Neural cell (in vitro differentiated cells): ENCODE data around the gene CATSPERE. TPM values are rescaled to one million over a fixed set of nuclear protein-coding genes. Genes with fewer than 3 reads are reported as not detected.

ENCODE experiments used
- H2AFZ ChIP-seq: fragments of 200-600, 300-800 bp; sonication (generic), shearing (Covaris generic); 2 replicates; pipeline ENCODE4 v1.6.0; 2014; ENCODE audit warnings: low read depth, mild to moderate bottlenecking, antibody characterized with exemption, low read length, moderate library complexity
- H3F3A ChIP-seq: fragments of 200-600 bp; shearing (Covaris generic); 2 replicates; pipeline ENCODE4 v1.6.1; 2016; ENCODE audit warnings: mild to moderate bottlenecking, moderate library complexity, mixed read lengths, antibody characterized with exemption, low read length; ENCODE audit not compliant: insufficient read depth, poor library complexity, severe bottlenecking
- H3K27ac ChIP-seq: fragments of 200-600, 300-800 bp; sonication (generic), shearing (Covaris generic); 2 replicates; pipeline ENCODE4 v1.5.1; 2014; ENCODE audit warnings: mild to moderate bottlenecking, low read length, moderate library complexity
- H3K27me3 ChIP-seq: fragments of 300-800, 200-600 bp; sonication (generic), shearing (Covaris generic); 2 replicates; pipeline ENCODE4 v1.6.0; 2014; ENCODE audit warnings: mild to moderate bottlenecking, low read depth, low read length, moderate library complexity; ENCODE audit not compliant: insufficient read depth
- H3K36me3 ChIP-seq: fragments of 300-800, 200-600 bp; sonication (generic), shearing (Covaris generic); 2 replicates; pipeline ENCODE4 v1.5.1; 2014; ENCODE audit warnings: mild to moderate bottlenecking, antibody characterized with exemption, low read length, moderate library complexity; ENCODE audit not compliant: insufficient read depth
- H3K4me2 ChIP-seq: fragments of 300-800, 200-600 bp; sonication (generic), shearing (Covaris generic); 2 replicates; pipeline ENCODE4 v1.6.0; 2014; ENCODE audit warnings: mild to moderate bottlenecking, low read length
- H3K4me3 ChIP-seq: fragments of 300-800, 200-600 bp; sonication (generic), shearing (Covaris generic); 2 replicates; pipeline ENCODE4 v1.5.1; 2014; ENCODE audit warnings: mild to moderate bottlenecking, low read length, moderate library complexity
- H3K79me2 ChIP-seq: fragments of 200-600 bp; shearing (Covaris generic); replicated peaks from 2 replicates; pipeline ENCODE4 v1.6.0; 2014; ENCODE audit warnings: mild to moderate bottlenecking, low read length, moderate library complexity; ENCODE audit not compliant: insufficient read depth
- H3K9ac ChIP-seq: fragments of 300-800, 200-600 bp; sonication (generic), shearing (Covaris generic); 2 replicates; pipeline ENCODE4 v1.6.1; 2016; ENCODE audit warnings: mild to moderate bottlenecking, low read length, mixed read lengths
- H3K9me2 ChIP-seq: fragments of 200-600 bp; shearing (Covaris generic); 2 replicates; pipeline ENCODE4 v1.6.1; 2016; ENCODE audit warnings: mild to moderate bottlenecking, low read length, mixed read lengths; ENCODE audit not compliant: insufficient read depth
- H3K9me3 ChIP-seq: fragments of 200-600, 300-800 bp; sonication (generic), shearing (Covaris generic); 2 replicates; pipeline ENCODE4 v1.6.1; 2016; ENCODE audit warnings: mild to moderate bottlenecking, mixed run types, low read length, moderate library complexity, mixed read lengths
- H4K20me1 ChIP-seq: fragments of 200-600 bp; shearing (Covaris generic); 2 replicates; pipeline ENCODE4 v1.6.1; 2016; ENCODE audit warnings: mild to moderate bottlenecking, mixed run types; ENCODE audit not compliant: insufficient read depth
- CTCF ChIP-seq: fragments of 450-650 bp; IDR thresholded peaks from 2 replicates; pipeline ENCODE4 v1.5.1; 2014; ENCODE audit warnings: antibody characterized with exemption, mild to moderate bottlenecking, moderate library complexity; ENCODE audit not compliant: poor library complexity, severe bottlenecking
- EP300 ChIP-seq: fragments of 450-650 bp; conservative IDR thresholded peaks from 2 replicates; pipeline ENCODE4 v1.6.1; 2014; ENCODE audit warnings: antibody characterized with exemption, mild to moderate bottlenecking, moderate library complexity; ENCODE audit not compliant: poor library complexity, severe bottlenecking
- EZH2 ChIP-seq: fragments of 200-600, 300-800 bp; shearing (Covaris generic), sonication (generic); IDR thresholded peaks from 2 replicates; pipeline ENCODE4 v1.6.1; 2014; ENCODE audit warnings: antibody characterized with exemption, low read length, borderline replicate concordance, mild to moderate bottlenecking; ENCODE audit not compliant: insufficient read depth, poor library complexity, severe bottlenecking
- MXI1 ChIP-seq: fragments of 450-650 bp; conservative IDR thresholded peaks from 2 replicates; pipeline ENCODE4 v1.6.1; 2014; ENCODE audit warnings: antibody characterized with exemption, mild to moderate bottlenecking; ENCODE audit not compliant: poor library complexity, severe bottlenecking
- POLR2AphosphoS5 ChIP-seq: IDR thresholded peaks from 2 replicates; pipeline ENCODE4 v1.6.1; 2012
- RAD21 ChIP-seq: fragments of 450-650 bp; conservative IDR thresholded peaks from 2 replicates; pipeline ENCODE4 v1.6.1; 2014; ENCODE audit warnings: antibody characterized with exemption, mild to moderate bottlenecking, moderate library complexity
- REST ChIP-seq: IDR thresholded peaks from 2 replicates; pipeline ENCODE4 v1.6.1; 2012; ENCODE audit warnings: borderline replicate concordance
- SMC3 ChIP-seq: fragments of 450-650 bp; conservative IDR thresholded peaks from 2 replicates; pipeline ENCODE4 v1.6.1; 2014; ENCODE audit warnings: antibody characterized with exemption, mild to moderate bottlenecking, moderate library complexity; ENCODE audit not compliant: poor library complexity
- TAF1 ChIP-seq: IDR thresholded peaks from 2 replicates; pipeline ENCODE4 v1.6.1; 2012; ENCODE audit warnings: low read depth
- polyA plus RNA-seq: library from polyadenylated mRNA; depleted of rRNA; stranded (reverse); fragments of >200 nt; gene quantifications from 2 replicates; pipeline ENCODE4 v1.2.3, GENCODE V29; 2014

Gene CATSPERE
- polyA plus RNA-seq, 1 donor from 2014 or later, result 5.6 TPM

- Histone ChIP-seq H2AFZ (no peak overlapping the region), H3K9me3 (no peaks in the 10 kb centered on the region), H3K9ac (no peak overlapping the region), H3K4me2 (no peak overlapping the region), H3K36me3 (no peaks in the 10 kb centered on the region), H3K4me3 (no peak overlapping the region), H3K9me2 (no peaks in the 10 kb centered on the region), H3K27ac (no peak overlapping the region), H4K20me1 (no peaks in the 10 kb centered on the region), H3K27me3 (no peaks in the 10 kb centered on the region), H3K79me2 (no peaks in the 10 kb centered on the region), H3F3A (no peaks in the 10 kb centered on the region)
- TF ChIP-seq EZH2 (no peak), EP300 (no peak)
Observed at GRCh38 chr1:244636488-244637259, 175.6 kb downstream of the CATSPERE start.

GRCh38 chr1:244639561-244639960 lies 178.5 kb downstream of the CATSPERE start:
- no peaks in the 10 kb centered on the region for H4K20me1 ChIP-seq
- no peaks in the 10 kb centered on the region for H3K36me3 ChIP-seq
- H3K9ac ChIP-seq, result no peak overlapping the region
- H3K9me2 ChIP-seq, result no peaks in the 10 kb centered on the region
- H3K4me3 ChIP-seq, result no peak overlapping the region
- H2AFZ ChIP-seq, result no peak overlapping the region
- no peaks in the 10 kb centered on the region for H3K9me3 ChIP-seq
- no peaks in the 10 kb centered on the region for H3K27me3 ChIP-seq
- H3K79me2 ChIP-seq, result no peaks in the 10 kb centered on the region
- no peaks in the 10 kb centered on the region for H3F3A ChIP-seq
- H3K4me2 ChIP-seq, result no peak overlapping the region
- no peak overlapping the region for H3K27ac ChIP-seq
- no peak for TF ChIP-seq POLR2AphosphoS5
- no peak for TF ChIP-seq TAF1
- no peak for TF ChIP-seq MXI1
- no peak for TF ChIP-seq REST
- TF ChIP-seq RAD21, result no peak
- no peak for TF ChIP-seq CTCF
- no peak for TF ChIP-seq SMC3
- no peak for TF ChIP-seq EP300
- no peak for TF ChIP-seq EZH2
